GM21529 (cell line): ENCODE results near the gene FDX1.
A peak's percentile ranks its signal among the peaks of the same experiment; 100 is the strongest.
"Not testable (repeated sequence)": the region's sequence is repeated elsewhere in the genome, so short reads cannot be mapped to it uniquely, and the experiment has no call there.

Experiments used
- ATAC-seq: cut with Tn5 transposase; IDR thresholded peaks from one replicate; pipeline ENCODE4 v1.9.1; 2021; ENCODE audit not compliant: unreplicated experiment

The FDX1 gene, protein sequence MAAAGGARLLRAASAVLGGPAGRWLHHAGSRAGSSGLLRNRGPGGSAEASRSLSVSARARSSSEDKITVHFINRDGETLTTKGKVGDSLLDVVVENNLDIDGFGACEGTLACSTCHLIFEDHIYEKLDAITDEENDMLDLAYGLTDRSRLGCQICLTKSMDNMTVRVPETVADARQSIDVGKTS

DNA sequence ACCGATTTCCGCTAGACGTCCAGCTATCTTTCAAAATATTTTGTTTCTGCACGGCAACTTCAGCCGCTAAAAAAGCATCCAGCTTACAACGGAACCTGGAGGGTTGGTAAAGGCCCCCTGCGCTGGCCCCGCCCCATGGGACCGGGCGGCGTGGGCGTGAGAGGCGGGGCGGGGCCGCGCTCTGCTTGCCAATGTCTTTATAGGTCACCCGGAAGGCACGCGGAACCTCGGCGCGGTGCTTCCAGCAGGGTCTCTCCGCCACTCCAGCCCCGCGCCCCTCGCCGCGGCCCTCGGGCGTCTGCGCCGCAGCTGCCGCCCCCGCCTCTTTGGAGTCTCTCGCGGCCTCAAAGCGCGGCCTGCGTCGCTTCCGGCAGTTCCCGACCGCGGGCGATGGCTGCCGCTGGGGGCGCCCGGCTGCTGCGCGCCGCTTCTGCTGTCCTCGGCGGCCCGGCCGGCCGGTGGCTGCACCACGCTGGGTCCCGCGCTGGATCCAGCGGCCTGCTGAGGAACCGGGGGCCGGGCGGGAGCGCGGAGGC, at the start of gene FDX1:
FDX1 (plus strand) TSS at position 218 of the 536 bp plus-strand sequence; CDS start at position 391, 173 bp downstream.
- peak; percentile 82 for ATAC-seq

DNA sequence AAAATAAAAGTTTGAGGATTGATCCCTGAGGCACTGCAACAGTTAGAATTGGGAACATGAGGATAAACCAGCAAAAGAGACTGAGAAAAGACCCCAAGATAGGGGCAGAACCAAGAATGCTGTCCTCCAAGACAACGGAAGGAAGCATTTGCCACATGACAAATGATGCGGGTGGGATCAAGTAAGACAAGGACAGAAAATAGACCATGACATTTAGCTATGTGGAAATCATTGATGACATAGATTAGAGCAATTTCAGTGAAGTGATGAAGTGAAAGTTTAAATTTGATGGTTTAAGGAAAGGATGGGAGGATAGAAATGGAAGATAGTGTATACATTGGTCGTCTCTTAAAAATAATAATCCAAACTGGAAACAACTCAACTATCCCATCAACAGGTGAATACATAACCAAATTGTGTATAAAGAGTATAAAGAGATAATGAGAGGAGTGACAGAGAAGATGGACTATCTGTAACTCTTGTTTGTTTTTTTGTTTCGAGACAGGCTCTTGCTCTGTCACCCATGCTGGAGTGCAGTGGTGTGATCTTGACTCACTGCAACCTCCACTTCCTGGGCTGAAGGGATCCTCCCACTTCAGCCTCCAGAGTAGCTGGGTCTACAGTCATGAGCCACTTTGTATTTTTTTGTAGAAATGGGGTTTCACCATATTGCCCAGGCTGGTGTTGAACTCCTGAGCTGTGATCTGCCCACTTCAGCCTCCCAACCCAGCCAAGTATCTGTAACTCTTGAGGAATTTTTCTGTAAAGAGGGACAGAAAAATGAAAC, 48.7 kb upstream of the FDX1 start:
- ATAC-seq, result no peak

DNA sequence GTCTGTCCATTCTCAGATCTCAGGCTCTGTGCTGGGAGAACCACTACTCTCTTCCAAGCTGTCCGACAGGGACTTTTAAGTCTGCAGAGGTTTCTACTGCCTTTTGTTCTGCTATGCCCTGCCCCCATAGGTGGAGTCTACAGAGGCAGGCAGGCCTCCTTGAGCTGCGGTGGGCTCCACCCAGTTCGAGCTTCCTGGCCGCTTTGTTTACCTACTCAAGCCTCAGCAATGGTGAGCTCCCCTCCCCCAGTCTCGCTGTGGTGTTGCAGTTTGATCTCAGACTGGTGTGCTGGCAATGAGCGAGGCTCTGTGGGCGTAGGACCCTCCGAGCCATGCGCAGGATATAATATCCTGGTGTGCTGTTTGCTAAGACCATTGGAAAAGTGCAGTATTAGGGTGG, 41.5 kb upstream of the FDX1 start:
- not testable (repeated sequence) for ATAC-seq

DNA sequence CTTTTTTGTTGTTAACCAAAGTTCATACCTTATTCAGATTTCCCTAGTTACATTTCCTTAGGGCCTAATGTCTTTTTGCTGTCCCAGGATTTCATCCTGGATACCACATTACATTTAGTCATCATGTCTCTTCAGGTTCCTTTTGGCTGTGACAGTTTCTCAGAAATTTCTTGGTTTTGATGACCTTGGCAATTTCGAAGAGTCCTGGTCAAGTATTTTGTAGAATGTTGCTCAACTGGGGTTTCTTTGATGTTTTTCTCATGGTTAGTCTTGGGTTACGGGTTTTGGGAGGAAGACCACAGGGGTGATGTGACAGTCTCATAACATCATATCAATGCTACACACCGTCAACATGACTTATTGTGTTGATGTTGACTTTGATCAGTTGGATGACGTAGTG, 39.8 kb upstream of the FDX1 start:
- ATAC-seq, result no peak

DNA sequence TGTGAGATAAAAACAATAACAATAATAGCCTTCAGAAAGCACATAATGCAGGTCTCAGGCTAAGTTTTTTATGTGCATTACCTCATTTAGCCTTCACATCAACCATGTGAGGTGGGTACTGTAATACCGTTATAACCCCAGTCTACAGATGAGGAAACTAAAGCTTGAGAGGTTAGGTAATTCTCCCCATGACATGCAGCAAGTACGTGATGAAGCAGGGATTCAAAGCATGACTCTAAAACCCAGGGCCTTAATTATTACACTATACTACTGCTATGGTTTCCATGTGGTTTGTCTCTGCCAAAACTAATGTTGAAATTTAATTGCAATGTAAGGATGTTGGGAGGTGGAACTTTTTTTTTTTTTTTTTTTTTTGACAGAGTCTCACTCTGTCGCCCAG, 37.7 kb upstream of the FDX1 start:
- ATAC-seq, result no peak

DNA sequence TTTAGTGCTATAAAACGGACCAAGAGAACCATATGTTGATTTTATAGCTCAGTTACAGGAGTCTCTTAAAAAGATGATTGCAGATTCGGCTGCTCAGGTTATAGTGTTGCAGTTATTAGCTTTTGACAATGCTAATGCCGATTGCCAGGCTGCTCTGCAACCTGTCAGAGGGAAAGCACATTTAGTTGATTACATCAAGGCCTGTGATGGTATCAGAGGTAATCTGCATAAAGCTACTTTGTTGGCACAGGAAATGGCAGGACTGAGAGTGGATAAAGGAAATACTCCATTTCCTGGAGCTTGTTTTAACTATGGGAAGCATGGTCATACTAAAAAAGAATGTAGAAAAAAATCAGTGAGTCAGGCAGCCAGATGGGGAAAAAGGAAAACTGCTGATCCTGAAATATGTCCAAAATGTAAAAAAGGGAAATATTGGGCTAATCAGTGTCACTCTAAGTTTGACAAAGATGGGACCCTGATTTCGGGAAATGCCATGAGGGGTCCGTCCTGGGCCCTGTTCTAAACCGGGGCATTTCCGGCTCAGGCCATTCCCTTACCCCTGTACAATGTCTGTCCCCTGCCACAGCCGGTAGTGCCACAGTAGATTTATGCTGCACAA, 32.0 kb upstream of the FDX1 start:
- not testable (repeated sequence) for ATAC-seq

DNA sequence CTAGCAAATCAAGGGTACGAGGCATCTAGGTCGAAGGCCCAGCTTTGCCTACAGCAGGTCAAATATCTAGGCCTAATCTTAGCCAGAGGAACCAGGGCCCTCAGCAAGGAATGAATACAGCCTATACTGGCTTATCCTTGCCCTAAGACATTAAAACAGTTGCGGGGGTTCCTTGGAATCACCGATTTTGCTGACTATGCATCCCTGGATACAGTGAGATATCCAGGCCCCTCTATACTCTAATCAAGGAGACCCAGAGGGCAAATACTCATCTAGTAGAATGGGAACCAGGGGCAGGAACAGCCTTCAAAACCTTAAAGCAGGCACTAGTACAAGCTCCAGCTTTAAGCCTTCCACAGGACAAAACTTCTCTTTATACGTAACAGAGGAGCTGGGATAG, 26.2 kb upstream of the FDX1 start:
- ATAC-seq, result not testable (repeated sequence)

DNA sequence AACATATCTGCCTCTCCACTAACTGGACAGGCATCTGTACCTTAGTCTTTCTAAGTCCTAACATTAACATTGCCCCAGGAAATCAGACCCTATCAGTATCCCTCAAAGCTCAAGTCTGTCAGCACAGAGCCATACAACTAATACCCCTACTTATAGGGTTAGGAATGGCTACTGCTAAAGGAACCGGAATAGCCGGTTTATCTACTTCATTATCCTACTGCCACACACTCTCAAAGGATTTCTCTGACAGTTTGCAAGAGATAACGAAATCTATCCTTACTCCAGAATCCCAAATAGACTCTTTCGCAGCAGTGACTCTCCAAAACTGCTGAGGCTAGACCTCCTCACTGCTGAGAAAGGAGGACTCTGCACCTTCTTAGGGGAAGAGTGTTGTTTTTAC, 24.1 kb upstream of the FDX1 start:
- ATAC-seq, result not testable (repeated sequence)

DNA sequence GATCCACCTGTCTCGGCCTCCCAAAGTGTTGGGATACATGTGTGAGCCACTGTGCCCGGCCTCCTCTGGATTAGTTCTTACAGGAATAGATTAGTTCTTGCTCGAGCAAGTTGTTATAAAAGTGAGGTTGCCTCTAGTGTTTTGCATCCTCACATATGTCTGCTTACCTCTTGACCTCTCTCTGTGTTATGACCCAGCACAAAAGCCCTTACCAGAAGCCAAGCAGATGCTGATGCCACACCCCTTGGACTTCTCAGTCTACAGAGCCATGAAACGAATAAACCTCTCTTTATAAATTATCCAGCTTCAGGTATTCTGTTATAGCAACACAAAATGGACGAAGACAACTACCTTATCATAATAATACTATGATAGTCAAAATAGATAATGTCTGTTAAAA, 22.4 kb upstream of the FDX1 start:
- ATAC-seq, result no peak

DNA sequence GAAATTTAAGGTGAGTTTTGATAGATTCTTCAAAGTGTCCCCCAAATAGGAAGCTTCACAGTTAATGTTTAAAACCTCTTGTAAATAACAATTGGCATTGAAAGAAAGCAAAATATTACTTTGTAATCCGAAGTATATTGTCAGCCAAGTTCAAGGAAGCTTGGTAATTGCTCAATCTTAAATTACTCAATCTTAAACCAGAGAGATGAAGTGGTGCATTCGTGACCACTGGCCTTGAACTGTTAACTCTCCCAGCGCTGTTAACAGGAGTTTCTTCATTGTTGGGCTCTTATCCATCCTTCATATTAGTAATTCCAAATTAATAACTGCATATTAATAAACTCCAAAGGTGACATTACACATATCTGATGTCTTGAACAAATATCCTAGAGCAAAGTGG, 20.6 kb upstream of the FDX1 start:
- ATAC-seq, result no peak

DNA sequence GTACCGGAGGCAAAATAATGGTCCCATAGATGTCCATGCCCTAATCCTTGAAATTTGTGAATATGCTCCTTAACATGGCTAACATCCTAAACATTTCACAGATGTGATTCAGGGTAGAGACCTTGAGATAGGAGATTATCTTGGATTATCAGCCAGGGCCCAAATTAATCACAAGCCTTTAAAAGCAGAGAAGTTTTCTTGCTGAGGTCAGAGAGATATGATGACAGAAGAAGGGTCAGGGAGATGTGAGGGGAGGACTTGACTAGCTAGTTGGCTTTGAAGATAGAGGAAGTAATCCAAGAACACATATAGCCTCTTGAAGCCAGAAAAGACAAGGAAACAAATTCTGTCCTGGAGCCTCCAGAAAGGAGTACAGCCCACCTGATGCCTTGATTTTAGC, 19.1 kb upstream of the FDX1 start:
- ATAC-seq, result no peak

DNA sequence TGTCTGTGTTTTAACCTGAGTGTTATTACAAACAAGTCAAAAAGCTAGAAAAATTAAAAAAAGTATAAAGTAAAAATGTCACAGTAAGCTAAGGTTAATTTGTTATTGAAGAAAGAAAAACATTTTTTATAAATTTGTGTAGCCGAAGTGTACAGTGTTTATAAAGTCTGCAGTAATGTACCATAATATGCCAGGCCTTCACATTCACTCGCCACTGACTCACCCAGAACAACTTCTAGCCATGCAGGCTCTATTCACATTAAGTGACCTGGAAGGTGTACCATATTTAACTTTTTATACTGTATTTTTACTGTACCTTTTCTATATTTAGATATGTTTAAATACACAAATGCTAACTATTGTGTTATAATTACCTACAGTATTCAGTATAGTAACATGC, 14.7 kb upstream of the FDX1 start:
- no peak for ATAC-seq

DNA sequence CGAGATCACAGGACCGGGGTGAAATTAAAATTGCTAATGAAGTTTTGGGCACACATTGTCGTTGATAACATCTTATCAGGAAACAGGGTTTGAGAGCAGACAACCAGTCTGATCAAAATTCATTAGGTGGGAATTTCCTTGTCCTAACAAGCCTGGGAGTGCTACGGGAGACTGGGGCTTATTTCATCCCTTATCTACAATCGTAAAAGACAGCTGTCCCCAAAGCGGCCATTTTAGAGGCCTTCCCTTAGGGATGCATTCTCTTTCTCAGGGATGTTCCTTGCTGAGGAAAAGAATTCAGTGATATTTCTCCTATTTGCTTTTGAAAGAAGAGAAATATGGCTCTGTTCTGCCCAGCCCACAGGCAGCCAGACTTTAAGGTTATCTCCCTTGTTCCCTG, 8.1 kb upstream of the FDX1 start:
- ATAC-seq, result not testable (repeated sequence)

DNA sequence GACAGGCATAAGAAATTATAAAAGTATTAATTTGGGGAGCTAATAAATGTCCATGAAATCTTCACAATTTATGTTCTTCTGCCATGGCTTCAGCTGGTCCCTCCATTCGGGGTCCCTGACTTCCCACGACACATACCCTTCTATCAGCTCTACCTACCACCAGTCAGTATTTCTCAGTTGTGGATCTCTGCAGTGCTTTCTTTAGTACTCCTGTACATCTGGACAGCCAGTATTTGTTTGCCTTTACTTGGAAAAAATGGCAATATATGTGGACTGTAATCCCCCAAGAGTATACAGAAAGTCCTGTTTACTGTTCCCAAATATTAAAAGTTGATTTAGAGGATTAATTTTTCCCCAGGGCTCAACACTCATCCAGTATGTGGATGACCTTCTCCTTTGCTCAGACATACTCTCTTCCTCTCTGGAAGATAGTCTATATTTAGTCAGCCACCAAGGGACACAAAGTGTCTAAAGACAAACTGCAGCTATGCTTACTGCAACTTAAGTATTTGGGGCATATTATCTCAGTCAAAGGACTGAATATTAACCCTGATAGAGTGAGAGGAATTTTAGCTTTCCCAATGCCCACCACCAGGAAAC, 7.3 kb upstream of the FDX1 start:
- no peak for ATAC-seq

DNA sequence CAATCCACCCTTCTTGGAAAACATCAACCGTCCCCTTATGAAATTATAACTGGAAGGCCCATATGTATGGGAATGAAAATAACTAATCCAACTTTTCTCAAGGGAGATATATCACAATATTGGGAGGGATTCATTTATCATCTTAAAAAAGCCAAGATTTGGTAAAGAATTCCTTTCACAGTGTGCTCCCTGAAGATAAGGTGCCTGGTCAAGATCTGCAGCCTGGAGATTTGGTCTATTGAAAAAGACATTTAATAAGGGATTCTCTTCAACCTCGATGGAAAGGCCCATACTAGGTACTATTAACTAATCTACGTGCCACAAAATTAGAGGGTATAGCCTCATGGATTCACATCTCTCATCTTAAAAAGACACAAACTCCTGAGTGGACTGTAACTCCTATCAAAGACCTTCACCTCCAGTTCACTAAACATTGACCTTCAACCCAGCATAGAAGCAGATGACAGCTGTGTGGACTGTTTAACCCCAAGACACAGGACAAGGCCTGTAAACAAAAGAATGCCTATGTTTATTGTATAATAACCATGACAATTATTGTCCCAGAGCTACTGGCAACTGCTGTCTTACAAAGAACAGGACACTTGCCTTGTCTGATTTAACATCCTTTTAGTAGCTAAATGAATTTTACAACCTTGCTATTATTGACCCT, 4.8 kb upstream of the FDX1 start:
- no peak for ATAC-seq

DNA sequence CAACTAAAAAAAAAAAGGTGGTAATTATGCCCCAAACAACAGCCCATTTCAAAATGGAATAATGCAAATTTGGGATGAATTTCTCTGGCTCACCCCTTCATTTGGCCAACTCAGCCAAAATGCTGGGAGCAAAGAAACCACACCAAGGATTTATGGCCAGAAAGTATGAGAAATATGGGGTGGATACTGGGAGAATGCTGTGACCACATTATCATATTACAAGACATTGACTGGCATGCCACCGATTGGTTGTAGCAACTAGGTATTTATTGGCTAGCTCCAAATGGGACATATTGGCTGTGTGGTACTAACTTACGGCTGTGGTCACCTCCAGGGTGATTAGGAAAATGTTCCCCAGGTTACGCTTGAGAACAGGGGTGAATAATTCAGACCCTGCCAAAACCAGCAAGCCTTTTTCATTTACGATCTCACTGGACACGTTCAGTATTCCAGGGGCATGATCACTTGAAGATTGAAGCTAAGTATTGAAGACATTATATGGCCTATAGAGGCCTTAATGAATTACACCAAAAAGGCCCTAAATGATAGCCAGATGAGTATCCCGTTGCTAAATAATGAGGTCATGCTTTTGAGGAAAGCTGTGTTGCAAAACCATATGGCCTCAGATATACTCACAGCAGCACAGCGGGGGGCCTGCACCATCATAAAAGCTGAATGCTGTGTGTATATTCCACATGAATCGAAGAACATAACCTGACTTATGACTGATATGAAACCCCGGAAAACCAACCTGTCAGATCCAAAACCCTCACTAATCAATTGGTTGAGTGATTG, 3.8 kb upstream of the FDX1 start:
- no peak for ATAC-seq

DNA sequence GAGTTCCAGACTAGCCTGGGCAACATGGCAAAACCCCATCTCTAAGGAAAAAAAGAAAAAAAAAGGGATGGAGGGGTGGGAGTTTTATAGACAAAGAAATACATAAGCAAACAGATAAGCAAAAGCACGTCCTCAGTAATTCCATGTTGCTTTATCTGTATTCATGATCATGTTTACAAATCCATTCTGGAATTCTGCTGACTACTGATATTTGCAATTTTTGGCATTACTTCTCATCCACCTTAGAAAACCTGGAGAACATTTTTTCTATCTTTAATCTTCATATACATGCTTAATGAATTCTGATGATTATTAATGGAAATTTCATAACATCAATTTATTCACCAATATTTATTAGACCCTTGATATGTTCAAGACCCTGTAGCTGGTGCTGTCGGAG, 1.7 kb upstream of the FDX1 start:
- ATAC-seq, result no peak

DNA sequence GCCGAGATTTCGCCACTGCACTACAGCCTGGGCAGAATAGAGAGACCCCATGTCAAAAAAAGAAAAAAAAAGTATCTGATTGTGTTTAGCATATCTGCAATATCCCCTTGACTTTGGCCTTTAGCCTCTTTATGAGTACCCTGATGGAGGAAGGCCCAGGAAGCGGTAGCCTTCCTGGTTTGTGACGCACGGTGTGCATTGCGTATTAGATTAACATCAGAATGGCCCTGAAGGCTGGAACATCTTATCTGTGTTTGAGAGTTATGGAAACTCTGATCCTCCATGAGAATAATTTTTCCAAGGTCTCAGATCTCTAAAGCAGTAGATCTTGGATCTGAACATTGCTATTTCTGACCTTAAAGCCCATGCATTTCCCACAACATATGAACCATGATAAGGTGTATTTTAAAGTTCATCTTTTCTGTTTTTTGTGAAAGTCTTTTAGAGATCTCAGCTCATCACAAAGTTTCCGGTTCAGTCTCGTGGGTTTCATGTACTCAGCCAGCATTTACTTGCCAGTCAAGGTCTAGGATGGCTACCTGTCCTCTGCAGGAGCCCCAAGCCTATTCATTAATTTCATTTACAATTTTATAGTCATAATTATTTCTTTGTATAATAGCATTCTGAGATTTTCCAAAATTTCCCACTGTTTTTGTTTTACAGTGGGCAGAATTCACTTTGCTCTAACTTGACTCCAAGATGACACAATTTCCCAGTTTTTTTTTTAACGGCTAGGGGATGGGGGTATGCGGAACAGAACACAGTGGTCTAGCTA, 605 bp upstream of the FDX1 start:
- no peak for ATAC-seq

DNA sequence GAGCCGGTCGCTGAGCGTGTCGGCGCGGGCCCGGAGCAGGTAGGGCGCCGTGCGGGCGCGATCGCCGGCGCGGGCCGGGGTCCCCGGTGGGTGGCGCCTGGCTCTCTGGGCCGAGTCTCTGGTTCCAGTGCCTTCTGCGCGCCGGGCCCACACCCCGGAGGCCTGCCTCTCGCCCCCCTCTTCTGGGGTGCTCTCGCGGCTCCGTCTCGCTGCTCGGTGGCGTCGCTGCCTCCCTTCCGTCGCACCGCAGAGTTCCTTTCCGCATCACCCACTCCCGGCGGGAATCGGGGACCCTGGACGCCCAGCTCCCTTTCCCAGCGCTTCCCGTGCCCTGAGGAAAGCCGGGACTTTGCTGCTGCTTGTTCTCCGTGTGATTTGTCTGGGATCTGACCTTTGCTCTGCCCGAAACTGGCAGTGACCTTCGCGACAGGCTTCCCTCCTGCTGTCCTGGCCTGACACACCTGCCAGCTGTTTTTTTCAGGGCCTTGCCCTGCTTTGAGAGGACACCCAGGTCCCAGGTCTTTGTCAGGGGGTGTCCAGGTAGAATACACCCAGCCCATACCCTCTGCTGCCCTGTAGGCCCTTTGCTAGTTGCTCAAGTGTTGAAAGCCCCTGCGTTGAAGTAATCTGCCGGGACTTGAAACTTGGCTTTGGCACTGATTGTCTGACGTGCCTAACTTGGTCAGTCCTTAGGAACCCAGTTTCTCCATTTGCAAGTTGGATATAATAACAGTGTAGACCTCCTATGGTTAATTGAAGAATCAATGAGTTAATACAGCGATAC, 711 bp downstream of the FDX1 start:
- peak; percentile 37 for ATAC-seq
